LNCaP clone FGC (cell line): ENCODE results near the gene SCN8A.
"Not testable (repeated sequence)": the region's sequence is repeated elsewhere in the genome, so short reads cannot be mapped to it uniquely, and the experiment has no call there.

Source experiments
- DNase-seq: peaks from one replicate; pipeline ENCODE4 v3.0.0-alpha.2; 2011; ENCODE audit warnings: low read depth
- H3K4me3 ChIP-seq: 2 replicates; pipeline ENCODE4 v1.5.1; 2011; ENCODE audit warnings: mild to moderate bottlenecking, low read depth, low read length, control low read depth
- TF ChIP-seq, protein P1 (sequence below): IDR thresholded peaks from 2 replicates; pipeline ENCODE4 v1.5.1; 2012; ENCODE audit warnings: mild to moderate bottlenecking; ENCODE audit not compliant: control insufficient read depth, insufficient read depth; ENCODE audit errors: extremely low read depth

SCN8A gene

DNA sequence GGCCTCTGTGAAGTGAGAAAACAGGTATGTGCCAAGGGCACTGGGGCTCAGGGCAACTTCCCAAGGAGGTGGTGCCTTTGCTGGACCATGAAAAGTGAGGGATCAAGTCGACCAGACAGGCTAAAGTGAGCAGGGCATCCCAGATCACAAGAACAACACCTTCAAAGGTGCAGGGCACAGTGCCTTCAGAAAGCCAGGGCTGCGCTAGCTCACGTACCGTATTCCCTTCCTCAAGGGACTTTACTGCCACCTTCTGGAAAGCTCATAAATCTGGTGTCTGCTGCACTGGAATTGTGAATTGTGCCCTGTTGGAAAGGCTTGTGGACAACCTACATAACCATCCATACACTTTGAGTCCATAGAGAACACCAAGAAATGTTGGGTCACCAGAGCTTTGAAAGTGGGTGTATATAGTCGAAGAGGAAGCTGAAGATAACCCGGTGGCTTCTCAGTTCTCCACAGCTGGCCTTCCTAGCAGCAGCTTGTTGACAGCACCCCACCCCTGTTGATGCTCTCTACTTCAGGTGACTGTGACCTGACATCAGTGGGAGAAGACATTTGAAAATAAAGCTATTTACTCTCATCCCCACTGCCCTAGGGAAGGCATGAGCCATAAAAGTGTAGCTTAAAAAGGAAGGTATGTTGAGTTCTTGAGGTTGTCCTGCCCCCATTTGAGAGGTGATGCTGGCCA is 233.0 kb downstream of the SCN8A start:
- TF ChIP-seq, protein P1, sequence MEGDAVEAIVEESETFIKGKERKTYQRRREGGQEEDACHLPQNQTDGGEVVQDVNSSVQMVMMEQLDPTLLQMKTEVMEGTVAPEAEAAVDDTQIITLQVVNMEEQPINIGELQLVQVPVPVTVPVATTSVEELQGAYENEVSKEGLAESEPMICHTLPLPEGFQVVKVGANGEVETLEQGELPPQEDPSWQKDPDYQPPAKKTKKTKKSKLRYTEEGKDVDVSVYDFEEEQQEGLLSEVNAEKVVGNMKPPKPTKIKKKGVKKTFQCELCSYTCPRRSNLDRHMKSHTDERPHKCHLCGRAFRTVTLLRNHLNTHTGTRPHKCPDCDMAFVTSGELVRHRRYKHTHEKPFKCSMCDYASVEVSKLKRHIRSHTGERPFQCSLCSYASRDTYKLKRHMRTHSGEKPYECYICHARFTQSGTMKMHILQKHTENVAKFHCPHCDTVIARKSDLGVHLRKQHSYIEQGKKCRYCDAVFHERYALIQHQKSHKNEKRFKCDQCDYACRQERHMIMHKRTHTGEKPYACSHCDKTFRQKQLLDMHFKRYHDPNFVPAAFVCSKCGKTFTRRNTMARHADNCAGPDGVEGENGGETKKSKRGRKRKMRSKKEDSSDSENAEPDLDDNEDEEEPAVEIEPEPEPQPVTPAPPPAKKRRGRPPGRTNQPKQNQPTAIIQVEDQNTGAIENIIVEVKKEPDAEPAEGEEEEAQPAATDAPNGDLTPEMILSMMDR = peak; percentile 91
- no peak overlapping the region for H3K4me3 ChIP-seq
- DNase-seq = peak; percentile 46

DNA sequence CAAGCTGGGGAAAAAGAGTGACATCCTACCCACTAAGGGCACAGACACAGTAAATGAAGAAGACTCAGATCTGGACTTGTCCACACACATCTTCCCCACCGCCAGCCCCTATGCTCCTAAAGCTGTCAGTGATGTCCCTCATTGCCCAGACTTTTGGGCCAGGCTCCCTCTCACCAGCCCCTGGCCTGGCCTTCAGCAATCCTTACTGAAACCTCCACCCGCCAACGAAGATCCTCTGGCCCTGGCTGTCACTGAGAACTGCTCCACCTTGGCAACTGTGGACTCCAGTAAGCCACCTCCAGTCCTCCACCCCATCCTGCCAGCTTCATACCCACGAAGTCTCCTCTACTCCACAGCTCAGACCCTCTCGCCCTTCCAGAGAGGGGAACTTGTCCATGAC is 234.2 kb downstream of the SCN8A start:
- no peak for DNase-seq
- TF ChIP-seq, protein P1 = no peak
- no peak overlapping the region for H3K4me3 ChIP-seq

DNA sequence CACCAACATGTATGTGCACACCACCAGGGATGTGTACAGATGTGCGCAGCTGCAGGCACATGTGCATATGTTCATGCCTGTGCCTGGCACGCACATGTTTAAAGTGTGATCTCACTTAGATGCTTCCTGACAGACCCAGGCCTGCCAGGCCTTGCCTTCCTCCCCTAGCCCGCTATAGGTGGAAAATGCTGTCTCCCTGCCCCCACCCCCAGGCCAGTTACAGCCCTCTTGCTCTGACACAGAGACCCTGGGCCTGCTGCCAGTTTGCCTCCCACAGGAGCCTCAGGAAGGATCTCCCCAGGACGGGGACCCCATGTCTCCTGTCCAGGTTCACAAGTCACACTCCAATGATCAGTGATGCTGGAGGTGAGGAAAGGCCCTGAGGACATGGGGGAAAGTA is 235.8 kb downstream of the SCN8A start:
- no peak for DNase-seq
- H3K4me3 ChIP-seq = no peak overlapping the region
- TF ChIP-seq, protein P1 = no peak

DNA sequence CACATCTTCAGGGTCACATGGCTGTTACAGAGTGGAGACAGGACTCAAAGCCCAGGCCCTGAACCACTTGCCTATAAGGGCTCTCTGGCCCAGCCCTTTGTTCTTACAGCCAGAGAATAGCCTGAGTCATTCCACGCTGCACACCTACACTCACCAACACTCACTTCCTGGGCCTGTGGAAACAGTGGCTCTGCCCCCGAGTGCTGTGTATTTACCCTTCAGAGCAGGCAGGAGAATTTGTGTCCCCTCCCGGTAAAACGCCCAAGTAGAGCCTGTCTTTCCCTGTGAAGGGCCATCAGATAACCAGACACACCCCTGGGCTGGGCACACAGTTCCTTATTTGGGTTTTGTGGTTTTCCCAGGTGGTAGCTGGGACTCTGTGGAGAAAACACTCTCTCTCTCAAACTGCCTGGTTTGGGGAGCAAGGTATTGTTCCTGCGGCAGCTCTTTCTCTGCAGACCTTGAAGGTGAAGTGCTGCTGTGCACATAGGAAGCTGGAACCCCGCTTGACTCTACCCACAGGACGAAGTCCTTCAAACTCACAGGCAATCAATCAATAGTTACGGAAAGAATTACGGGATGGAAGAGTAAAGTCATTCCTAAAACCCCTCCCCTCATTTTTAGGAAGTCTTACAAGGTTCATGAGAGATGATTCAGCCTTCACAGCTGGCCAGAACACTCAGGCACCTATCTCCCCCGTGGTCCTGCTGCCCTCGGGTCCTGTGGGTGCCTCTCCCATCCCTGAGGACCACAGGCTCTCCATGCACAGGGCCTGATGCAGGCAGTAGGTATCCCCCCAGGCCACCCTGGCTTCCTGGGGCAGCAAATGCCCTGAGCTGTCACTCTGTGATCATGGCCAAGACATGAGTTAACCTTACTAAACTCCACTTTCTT is 237.1 kb downstream of the SCN8A start:
- TF ChIP-seq, protein P1 = no peak
- no peak overlapping the region for H3K4me3 ChIP-seq
- DNase-seq = no peak

DNA sequence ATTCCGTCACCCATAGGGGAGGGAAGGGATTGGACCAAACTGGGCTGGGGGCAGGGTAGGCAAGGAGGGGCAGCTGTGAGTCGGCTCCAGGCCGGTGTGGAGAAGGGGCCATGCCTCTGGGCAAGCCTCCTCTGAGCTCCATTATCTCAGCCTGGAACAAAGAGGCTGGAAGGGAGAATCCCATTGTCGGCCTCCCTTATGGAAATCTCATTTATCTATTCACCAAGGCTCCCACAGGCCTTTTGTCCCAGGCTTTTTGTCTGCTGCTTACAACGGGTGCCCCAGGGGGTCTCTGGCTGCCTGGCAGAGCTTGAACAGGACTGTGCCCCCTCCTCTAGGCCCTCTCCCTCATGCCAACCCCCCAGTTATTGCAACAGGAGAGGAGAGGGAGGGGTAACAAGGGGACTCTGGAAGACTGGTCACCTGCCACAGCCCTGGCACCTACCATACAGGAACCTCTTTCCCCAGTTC is 238.0 kb downstream of the SCN8A start:
- no peak overlapping the region for H3K4me3 ChIP-seq
- DNase-seq = no peak
- TF ChIP-seq, protein P1 = no peak

DNA sequence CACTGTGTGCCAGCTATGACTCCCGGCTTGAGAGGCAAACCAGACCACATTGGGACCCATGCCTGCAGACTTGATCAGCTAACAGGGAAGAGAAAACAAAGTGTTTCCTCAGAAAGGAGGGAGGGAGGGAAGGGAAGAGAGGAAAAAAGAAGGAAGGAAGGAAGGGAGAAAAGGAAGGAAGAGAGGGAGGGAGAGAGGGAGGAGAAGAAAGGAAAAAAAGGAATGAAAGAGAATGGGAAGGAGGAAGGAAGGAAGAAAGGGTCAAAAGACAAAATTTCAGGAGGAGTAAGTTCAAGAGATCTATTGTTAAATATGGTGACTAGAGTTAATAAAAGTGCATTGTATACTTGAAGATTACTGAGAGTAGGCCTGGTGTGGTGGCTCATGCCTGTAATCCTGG is 238.6 kb downstream of the SCN8A start:
- TF ChIP-seq, protein P1 = no peak
- no peak overlapping the region for H3K4me3 ChIP-seq
- DNase-seq = no peak

DNA sequence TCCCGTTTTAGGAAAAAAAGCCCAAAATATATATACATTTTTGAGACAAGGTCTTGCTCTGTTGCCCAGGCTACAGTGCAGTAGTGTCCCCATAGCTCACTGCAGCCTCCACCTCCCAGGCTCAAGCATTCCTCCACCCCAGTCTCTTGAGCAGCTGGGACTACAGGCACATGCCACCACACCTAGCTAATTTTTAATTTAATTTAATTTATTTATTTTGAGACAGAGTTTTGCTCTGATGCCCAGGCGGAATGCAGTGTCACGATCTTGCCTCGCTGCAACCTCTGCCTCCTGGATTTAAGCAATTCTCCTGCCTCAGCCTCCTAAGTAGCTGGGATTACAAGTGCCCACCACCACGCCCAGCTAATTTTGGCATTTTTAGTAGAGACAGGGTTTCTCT is 240.8 kb downstream of the SCN8A start:
- not testable (repeated sequence) for H3K4me3 ChIP-seq

More for the DNA sequence above, 240.8 kb downstream of the SCN8A start:
- not testable (repeated sequence) for DNase-seq
